Sigmoid colon (tissue), 3 donors: ENCODE data around the gene CRYBB2.

Experiments
- POLR2A ChIP-seq, 2 donors: fragments of 450-650 bp; IDR thresholded peaks; one replicate each; pipeline ENCODE4 v1.6.1; 2016; ENCODE audit warnings: antibody characterized with exemption in 2 of 2, mild to moderate bottlenecking in 2 of 2, moderate library complexity in 2 of 2
- TF ChIP-seq, protein P1 (sequence below), 4 experiments: fragments of 450-650 bp in 3 of 4; fragments of 200-600 bp in 1 of 4; IDR thresholded peaks; one replicate each; pipeline ENCODE4 v1.5.1; 2016 to 2019; ENCODE audit warnings: antibody characterized with exemption in 4 of 4, mild to moderate bottlenecking in 3 of 4, moderate library complexity in 2 of 4

DNA sequence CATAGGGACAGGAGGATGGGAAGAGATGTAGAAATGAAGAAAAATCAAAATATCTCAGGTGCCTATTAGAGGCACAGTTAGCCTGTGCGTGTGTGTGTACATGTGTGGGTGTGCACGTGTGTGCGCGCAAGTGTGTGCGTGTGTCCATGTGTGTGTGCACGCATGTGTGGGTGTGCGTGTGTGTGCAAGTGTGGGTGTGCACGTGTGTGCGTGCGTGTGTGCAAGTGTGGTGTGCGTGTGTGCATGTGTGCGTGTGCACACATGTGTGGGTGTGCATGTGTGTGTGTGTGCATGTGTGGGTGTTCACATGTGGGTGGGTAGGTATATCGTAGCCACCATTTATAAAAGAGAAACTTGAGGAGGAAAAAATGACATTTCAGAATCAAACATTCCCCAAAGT, 9.4 kb downstream of the CRYBB2 start:
- TF ChIP-seq, protein P1, sequence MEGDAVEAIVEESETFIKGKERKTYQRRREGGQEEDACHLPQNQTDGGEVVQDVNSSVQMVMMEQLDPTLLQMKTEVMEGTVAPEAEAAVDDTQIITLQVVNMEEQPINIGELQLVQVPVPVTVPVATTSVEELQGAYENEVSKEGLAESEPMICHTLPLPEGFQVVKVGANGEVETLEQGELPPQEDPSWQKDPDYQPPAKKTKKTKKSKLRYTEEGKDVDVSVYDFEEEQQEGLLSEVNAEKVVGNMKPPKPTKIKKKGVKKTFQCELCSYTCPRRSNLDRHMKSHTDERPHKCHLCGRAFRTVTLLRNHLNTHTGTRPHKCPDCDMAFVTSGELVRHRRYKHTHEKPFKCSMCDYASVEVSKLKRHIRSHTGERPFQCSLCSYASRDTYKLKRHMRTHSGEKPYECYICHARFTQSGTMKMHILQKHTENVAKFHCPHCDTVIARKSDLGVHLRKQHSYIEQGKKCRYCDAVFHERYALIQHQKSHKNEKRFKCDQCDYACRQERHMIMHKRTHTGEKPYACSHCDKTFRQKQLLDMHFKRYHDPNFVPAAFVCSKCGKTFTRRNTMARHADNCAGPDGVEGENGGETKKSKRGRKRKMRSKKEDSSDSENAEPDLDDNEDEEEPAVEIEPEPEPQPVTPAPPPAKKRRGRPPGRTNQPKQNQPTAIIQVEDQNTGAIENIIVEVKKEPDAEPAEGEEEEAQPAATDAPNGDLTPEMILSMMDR (IDR thresholded peaks at IDR 0.05) = no peak
- no peak for TF ChIP-seq POLR2A (IDR thresholded peaks at IDR 0.05)
